ENCODE data around the gene PPARD. TPM values are rescaled to one million over a fixed set of nuclear protein-coding genes. Genes with fewer than 3 reads are reported as not detected.

Gene PPARD
- total RNA-seq, 2 experiments from 2014 or later: 23.1 to 23.4 TPM

GRCh38 chr6:35360349-35361138 lies 18.2 kb downstream of the PPARD start:
- CTCF ChIA-PET: interaction anchor here (1.7 kb wide), 1 partner anchor 31 kb away, joined by 4 read pairs; no protein-coding TSS in a partner anchor
- Mint-ChIP-seq H3K27me3 (no peaks in the 10 kb centered on the region), H3K9me3 (no peaks in the 10 kb centered on the region), H3K4me1 (peaks cover 19% of the 10 kb centered on the region), H3K4me3 (no peak overlapping the region), H3K27ac (no peak overlapping the region), H3K36me3 (ENCODE audit: low read depth) (peaks cover 31% of the 10 kb centered on the region)
- DNase-seq: no peak
- POLR2A ChIA-PET: interaction anchor here (1.2 to 2.4 kb wide), 5 partner anchors 7 to 57 kb away, joined by 3 to 6 read pairs (median 3); no protein-coding TSS in a partner anchor

GRCh38 chr6:35362200-35362599 lies 19.8 kb downstream of the PPARD start:
- ChIA-PET CTCF (interaction anchor here (0.6 kb wide), 1 partner anchor 85 kb away, joined by 3 read pairs; no protein-coding TSS in a partner anchor), POLR2A (interaction anchor here (1.2 to 2.4 kb wide), 4 partner anchors 9 to 64 kb away, joined by 3 to 6 read pairs (median 3); no protein-coding TSS in a partner anchor)
- no peaks in the 10 kb centered on the region for H3K9me3 Mint-ChIP-seq
- H3K27ac Mint-ChIP-seq: no peak overlapping the region
- H3K4me3 Mint-ChIP-seq: no peak overlapping the region
- no peak for DNase-seq
- peaks cover 25% of the 10 kb centered on the region for H3K36me3 Mint-ChIP-seq (ENCODE audit: low read depth)
- H3K4me1 Mint-ChIP-seq: peaks cover 27% of the 10 kb centered on the region
- no peaks in the 10 kb centered on the region for H3K27me3 Mint-ChIP-seq

GRCh38 chr6:35363293-35363750 lies 21.0 kb downstream of the PPARD start:
- ChIA-PET CTCF (no interaction called here), POLR2A (interaction anchor here (1.2 kb wide), 1 partner anchor 65 kb away, joined by 3 read pairs; no protein-coding TSS in a partner anchor)
- H3K27ac Mint-ChIP-seq: no peak overlapping the region
- no peak for DNase-seq
- no peaks in the 10 kb centered on the region for H3K27me3 Mint-ChIP-seq
- H3K4me1 Mint-ChIP-seq: peaks cover 32% of the 10 kb centered on the region
- peaks cover 22% of the 10 kb centered on the region for H3K36me3 Mint-ChIP-seq (ENCODE audit: low read depth)
- H3K4me3 Mint-ChIP-seq: no peak overlapping the region
- H3K9me3 Mint-ChIP-seq: no peaks in the 10 kb centered on the region

GRCh38 chr6:35365594-35366203 lies 23.3 kb downstream of the PPARD start:
- Mint-ChIP-seq H3K27ac (no peak overlapping the region), H3K9me3 (no peaks in the 10 kb centered on the region), H3K27me3 (no peaks in the 10 kb centered on the region), H3K36me3 (ENCODE audit: low read depth) (peaks cover 15% of the 10 kb centered on the region), H3K4me1 (peaks cover 45% of the 10 kb centered on the region), H3K4me3 (no peak overlapping the region)
- POLR2A ChIA-PET: no interaction called here
- CTCF ChIA-PET: interaction anchor here (0.6 kb wide), 1 partner anchor 375 kb away, joined by 3 read pairs; no protein-coding TSS in a partner anchor
- DNase-seq: no peak

GRCh38 chr6:35366204-35366596 lies 23.8 kb downstream of the PPARD start:
- Mint-ChIP-seq H3K9me3 (no peaks in the 10 kb centered on the region), H3K36me3 (ENCODE audit: low read depth) (peaks cover 19% of the 10 kb centered on the region), H3K27me3 (no peaks in the 10 kb centered on the region), H3K27ac (no peak overlapping the region), H3K4me3 (no peak overlapping the region), H3K4me1 (peaks cover 50% of the 10 kb centered on the region)
- POLR2A ChIA-PET: no interaction called here
- CTCF ChIA-PET: no interaction called here
- DNase-seq: no peak

- no peaks in the 10 kb centered on the region for H3K9me3 Mint-ChIP-seq
- no peak overlapping the region for H3K27ac Mint-ChIP-seq
- H3K4me1 Mint-ChIP-seq: peaks cover 55% of the 10 kb centered on the region
- H3K36me3 Mint-ChIP-seq (ENCODE audit: low read depth): peaks cover 23% of the 10 kb centered on the region
- no peak for DNase-seq
- H3K27me3 Mint-ChIP-seq: no peaks in the 10 kb centered on the region
- CTCF ChIA-PET: interaction anchor here (1.0 to 1.1 kb wide), 2 partner anchors 19 to 26 kb away, joined by 3 read pairs; no protein-coding TSS in a partner anchor
- no peak overlapping the region for H3K4me3 Mint-ChIP-seq
- POLR2A ChIA-PET: interaction anchor here (1.0 to 1.5 kb wide), 3 partner anchors 12 to 20 kb away, joined by 4 read pairs; no protein-coding TSS in a partner anchor
Measured at GRCh38 chr6:35367646-35368037, 25.3 kb downstream of the PPARD start.

- POLR2A ChIA-PET: interaction anchor here (1.0 to 1.5 kb wide), 4 partner anchors 8 to 20 kb away, joined by 4 read pairs; no protein-coding TSS in a partner anchor
- Mint-ChIP-seq H3K4me3 (no peak overlapping the region), H3K4me1 (peaks cover 52% of the 10 kb centered on the region), H3K9me3 (no peaks in the 10 kb centered on the region), H3K27me3 (no peaks in the 10 kb centered on the region), H3K36me3 (ENCODE audit: low read depth) (peaks cover 23% of the 10 kb centered on the region), H3K27ac (peak overlapping the region; percentile 47)
- DNase-seq: no peak
- CTCF ChIA-PET: interaction anchor here (0.7 to 1.5 kb wide), 4 partner anchors 20 to 81 kb away, joined by 3 to 4 read pairs (median 3); no protein-coding TSS in a partner anchor
Measured at GRCh38 chr6:35368038-35368887, 25.9 kb downstream of the PPARD start.

GRCh38 chr6:35370124-35370741 lies 27.9 kb downstream of the PPARD start:
- CTCF ChIA-PET: no interaction called here
- POLR2A ChIA-PET: interaction anchor here (0.6 to 1.9 kb wide), 3 partner anchors 9 to 1581 kb away, joined by 3 to 6 read pairs (median 4); partner anchors contain the start of gene LEMD2
- no peaks in the 10 kb centered on the region for H3K9me3 Mint-ChIP-seq
- peak overlapping the region; percentile 85 for H3K27ac Mint-ChIP-seq
- peaks cover 28% of the 10 kb centered on the region for H3K36me3 Mint-ChIP-seq (ENCODE audit: low read depth)
- DNase-seq: peak; percentile 53
- peak overlapping the region; percentile 42 for H3K4me3 Mint-ChIP-seq
- H3K27me3 Mint-ChIP-seq: no peaks in the 10 kb centered on the region
- H3K4me1 Mint-ChIP-seq: peaks cover 52% of the 10 kb centered on the region

- Mint-ChIP-seq H3K9me3 (no peaks in the 10 kb centered on the region), H3K4me3 (no peak overlapping the region), H3K36me3 (ENCODE audit: low read depth) (peaks cover 28% of the 10 kb centered on the region), H3K4me1 (peaks cover 52% of the 10 kb centered on the region), H3K27me3 (no peaks in the 10 kb centered on the region), H3K27ac (peak overlapping the region; percentile 85)
- ChIA-PET POLR2A (interaction anchor here (0.6 to 1.9 kb wide), 2 partner anchors 27 to 1582 kb away, joined by 3 to 6 read pairs; partner anchors contain the start of gene LEMD2), CTCF (no interaction called here)
- no peak for DNase-seq
Measured at GRCh38 chr6:35370785-35371493, 28.6 kb downstream of the PPARD start.

GRCh38 chr6:35371494-35372262 lies 29.3 kb downstream of the PPARD start:
- Mint-ChIP-seq H3K27ac (peak overlapping the region; percentile 85), H3K9me3 (no peaks in the 10 kb centered on the region), H3K36me3 (ENCODE audit: low read depth) (peaks cover 25% of the 10 kb centered on the region), H3K4me1 (peaks cover 53% of the 10 kb centered on the region), H3K4me3 (no peak overlapping the region), H3K27me3 (no peaks in the 10 kb centered on the region)
- ChIA-PET POLR2A (interaction anchor here (1.0 to 1.9 kb wide), 2 partner anchors 17 to 28 kb away, joined by 3 to 6 read pairs; no protein-coding TSS in a partner anchor), CTCF (interaction anchor here (0.7 kb wide), 1 partner anchor 70 kb away, joined by 3 read pairs; no protein-coding TSS in a partner anchor)
- no peak for DNase-seq

GRCh38 chr6:35372633-35373032 lies 30.3 kb downstream of the PPARD start:
- POLR2A ChIA-PET: interaction anchor here (1.0 to 1.1 kb wide), 2 partner anchors 11 to 16 kb away, joined by 3 read pairs; no protein-coding TSS in a partner anchor
- no peaks in the 10 kb centered on the region for H3K27me3 Mint-ChIP-seq
- H3K27ac Mint-ChIP-seq: no peak overlapping the region
- H3K9me3 Mint-ChIP-seq: no peaks in the 10 kb centered on the region
- H3K4me1 Mint-ChIP-seq: peaks cover 49% of the 10 kb centered on the region
- H3K4me3 Mint-ChIP-seq: no peak overlapping the region
- peaks cover 20% of the 10 kb centered on the region for H3K36me3 Mint-ChIP-seq (ENCODE audit: low read depth)
- no peak for DNase-seq
- CTCF ChIA-PET: no interaction called here
